ENCODE data around the gene TMX1. TPM values are rescaled to one million over a fixed set of nuclear protein-coding genes. Genes with fewer than 3 reads are reported as not detected.

The TMX1 gene
- total RNA-seq, 4 donors from 2014 or later, result 6.4 to 58.6 (median 28.8) TPM

- DNase-seq, result no peak
- H3K4me3 ChIP-seq, result no peak overlapping the region
- TF ChIP-seq POLR2A (IDR thresholded peaks at IDR 0.05) (no peak), CTCF (IDR thresholded peaks at IDR 0.05) (no peak)
- H3K4me1 ChIP-seq, result peaks cover 0 to 10% of the 10 kb centered on the region in 2 donors
- H3K27ac ChIP-seq, result no peak overlapping the region
- H3K36me3 ChIP-seq, result no peaks in the 10 kb centered on the region
- H3K9me3 ChIP-seq, result no peaks in the 10 kb centered on the region
- intact Hi-C loops (cut with DNase I; ENCODE audit: low total_unique reads), result no loop called here
- no peaks in the 10 kb centered on the region for H3K27me3 ChIP-seq
Measured at GRCh38 chr14:51290132-51290531, 50.1 kb downstream of the TMX1 start.

DNA sequence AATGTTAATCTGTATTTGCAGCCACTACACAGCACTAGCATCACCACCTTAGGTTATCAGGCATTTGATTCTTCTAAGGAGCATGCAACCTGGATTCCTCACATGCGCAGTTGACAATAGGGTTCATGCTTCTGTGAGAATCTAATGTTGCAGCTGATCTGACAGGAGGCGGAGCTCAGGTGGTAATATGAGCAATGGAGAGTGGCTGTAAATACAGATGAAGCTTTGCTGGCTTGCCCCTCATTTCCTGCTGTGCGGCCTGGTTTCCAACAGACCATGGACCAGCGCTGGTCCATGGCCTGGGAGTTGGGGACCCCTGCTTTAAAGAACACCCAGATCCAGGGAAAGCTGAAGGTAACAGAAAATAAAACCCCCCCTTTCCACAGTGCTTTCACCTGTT lies 51.0 kb downstream of the TMX1 start:
- H3K27me3 ChIP-seq, result no peaks in the 10 kb centered on the region
- TF ChIP-seq CTCF (IDR thresholded peaks at IDR 0.05) (no peak), POLR2A (IDR thresholded peaks at IDR 0.05) (no peak)
- intact Hi-C loops (cut with DNase I; ENCODE audit: low total_unique reads), result no loop called here

GRCh38 chr14:51293149-51293911 lies 53.3 kb downstream of the TMX1 start:
- Histone ChIP-seq H3K27me3 (no peaks in the 10 kb centered on the region), H3K4me3 (no peak overlapping the region), H3K36me3 (no peaks in the 10 kb centered on the region), H3K9me3 (no peaks in the 10 kb centered on the region), H3K27ac (peak overlapping the region; percentile 61 to 67), H3K4me1 (peaks cover 0 to 10% of the 10 kb centered on the region in 2 donors)
- DNase-seq, result peak; percentile 33 to 54
- intact Hi-C loops (cut with DNase I; ENCODE audit: low total_unique reads), result no loop called here
- no peak for TF ChIP-seq POLR2A (IDR thresholded peaks at IDR 0.05)

More for the DNA sequence above, 51.0 kb downstream of the TMX1 start:
- Histone ChIP-seq H3K27ac (no peak overlapping the region), H3K36me3 (no peaks in the 10 kb centered on the region), H3K4me3 (no peak overlapping the region), H3K4me1 (peaks cover 0 to 10% of the 10 kb centered on the region in 2 donors), H3K9me3 (no peaks in the 10 kb centered on the region)
- no peak for DNase-seq

DNA sequence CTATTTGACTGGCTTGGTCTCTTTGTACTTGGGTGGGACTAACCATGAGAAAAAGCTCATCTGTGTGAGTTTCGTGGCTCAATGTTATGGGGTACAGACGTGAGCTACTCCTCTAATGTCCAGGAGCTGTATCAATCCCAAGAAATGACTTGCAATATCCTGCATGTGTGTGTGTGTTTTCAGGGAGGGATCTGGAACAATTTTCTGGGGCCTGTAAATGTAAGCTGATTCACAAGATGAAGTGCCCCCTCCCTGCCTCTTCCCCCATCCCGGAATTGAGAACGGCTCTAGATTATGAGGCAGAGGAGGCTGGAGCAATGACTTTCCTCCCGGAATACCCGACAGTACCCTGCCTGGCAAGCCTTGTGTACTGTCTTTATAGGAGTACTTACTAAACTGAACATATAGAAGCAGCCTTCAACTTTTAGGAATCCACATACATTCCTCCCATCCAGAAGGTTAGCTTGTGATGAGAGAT lies 53.9 kb downstream of the TMX1 start:
- intact Hi-C loops (cut with DNase I; ENCODE audit: low total_unique reads), result no loop called here
- peaks cover 0 to 10% of the 10 kb centered on the region in 2 donors for H3K4me1 ChIP-seq
- no peak overlapping the region for H3K4me3 ChIP-seq
- peak overlapping the region; percentile 61 to 67 for H3K27ac ChIP-seq
- H3K36me3 ChIP-seq, result no peaks in the 10 kb centered on the region
- DNase-seq, result no peak
- no peaks in the 10 kb centered on the region for H3K27me3 ChIP-seq
- H3K9me3 ChIP-seq, result no peaks in the 10 kb centered on the region
- no peak for TF ChIP-seq CTCF (IDR thresholded peaks at IDR 0.05)
- no peak for TF ChIP-seq POLR2A (IDR thresholded peaks at IDR 0.05)

DNA sequence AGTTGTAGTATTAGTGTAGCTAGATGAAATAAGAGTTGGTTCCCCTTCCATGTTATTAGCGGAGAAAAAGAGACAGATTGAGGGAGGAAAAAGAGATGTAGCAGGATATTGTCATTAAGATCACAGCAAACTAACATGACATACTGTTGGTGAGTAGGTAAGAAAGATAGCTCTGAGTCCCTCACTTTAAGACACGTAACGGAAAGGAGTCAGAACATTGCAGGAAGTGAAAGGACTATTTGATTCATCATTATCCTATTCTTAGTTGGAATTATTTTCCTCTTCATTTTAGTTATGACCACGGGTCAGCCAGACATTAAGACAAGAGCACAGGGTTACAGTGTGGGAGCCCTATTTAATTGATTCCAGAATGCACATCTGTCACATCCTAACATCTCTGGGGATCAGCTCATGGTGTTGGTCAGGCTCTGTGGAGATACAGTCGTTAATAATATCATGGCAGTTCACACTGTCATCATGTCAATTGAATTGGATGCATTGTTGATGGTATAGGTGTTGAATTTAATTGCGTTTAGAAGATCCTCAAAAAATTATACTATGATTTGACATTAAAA lies 55.0 kb downstream of the TMX1 start:
- no peak for DNase-seq
- Histone ChIP-seq H3K27me3 (no peaks in the 10 kb centered on the region), H3K4me1 (peaks cover 0 to 10% of the 10 kb centered on the region in 2 donors), H3K9me3 (no peaks in the 10 kb centered on the region), H3K36me3 (no peaks in the 10 kb centered on the region), H3K4me3 (no peak overlapping the region), H3K27ac (peak overlapping the region; percentile 41 to 67)
- TF ChIP-seq CTCF (IDR thresholded peaks at IDR 0.05) (no peak), POLR2A (IDR thresholded peaks at IDR 0.05) (no peak)
- intact Hi-C loops (cut with DNase I; ENCODE audit: low total_unique reads), result no loop called here

All from uterus (tissue), 4 donors.